OCI-LY7 (cell line): Measurements from ENCODE around the gene SGIP1. TPM values are rescaled to one million over a fixed set of nuclear protein-coding genes. Genes with fewer than 3 reads are reported as not detected.
"Not testable (repeated sequence)": the region's sequence is repeated elsewhere in the genome, so short reads cannot be mapped to it uniquely, and the experiment has no call there.

Experiments used
- BruUV-seq: library from RNA; stranded (reverse); fragments of 400-500 nt; replicated peaks from 2 replicates; lab custom pipeline; 2021; lab: Mats Ljungman, UMichigan
- CTCF ChIA-PET: fragments of 300-600 bp; sonication (Branson Sonifier 250); formaldehyde crosslinking; loops from one replicate; lab custom pipeline; 2022; ENCODE audit warnings: antibody characterized with exemption; ENCODE audit not compliant: unreplicated experiment; lab: Charles Lee
- POLR2A ChIA-PET: fragments of 300-600 bp; sonication (Branson Sonifier 250); formaldehyde crosslinking; loops from one replicate; lab custom pipeline; 2022; ENCODE audit warnings: antibody characterized with exemption; lab: Charles Lee
- DNase-seq: peaks from one replicate; pipeline ENCODE4 v3.0.0-alpha.2; 2015; ENCODE audit warnings: low spot score
- H2AFZ ChIP-seq: fragments of 200-600 bp; sonication (generic), shearing (Covaris generic); 2 replicates; pipeline ENCODE4 v1.6.1; 2014; ENCODE audit warnings: mild to moderate bottlenecking, antibody characterized with exemption, low read length, moderate library complexity
- H3K27ac ChIP-seq: fragments of 200-600 bp; sonication (generic); 2 replicates; pipeline ENCODE4 v1.5.1; 2014; ENCODE audit warnings: mixed run types, low read depth, mild to moderate bottlenecking, moderate library complexity, low read length, inconsistent platforms; ENCODE audit not compliant: poor library complexity, severe bottlenecking
- H3K36me3 ChIP-seq: fragments of 200-600 bp; sonication (generic); 2 replicates; pipeline ENCODE4 v1.6.1; 2014; ENCODE audit warnings: mild to moderate bottlenecking, antibody characterized with exemption, low read length, moderate library complexity, mixed read lengths; ENCODE audit not compliant: insufficient read depth
- H3K4me1 ChIP-seq: fragments of 200-600 bp; sonication (generic); 2 replicates; pipeline ENCODE4 v1.5.1; 2014; ENCODE audit warnings: mild to moderate bottlenecking, low read length; ENCODE audit not compliant: insufficient read depth, poor library complexity, severe bottlenecking
- H3K4me2 ChIP-seq: fragments of 200-600 bp; sonication (generic); 2 replicates; pipeline ENCODE4 v1.6.1; 2014; ENCODE audit warnings: mild to moderate bottlenecking, low read length
- H3K4me3 ChIP-seq: fragments of 200-600 bp; sonication (generic); 2 replicates; pipeline ENCODE4 v1.5.1; 2014; ENCODE audit warnings: mild to moderate bottlenecking, low read depth, low read length; ENCODE audit not compliant: poor library complexity, severe bottlenecking
- H3K79me2 ChIP-seq: fragments of 200-600 bp; sonication (generic); 2 replicates; pipeline ENCODE4 v1.6.1; 2016; ENCODE audit warnings: low read depth, mild to moderate bottlenecking, low read length, moderate library complexity, mixed read lengths; ENCODE audit not compliant: insufficient read depth
- H3K9me2 ChIP-seq: fragments of 200-600 bp; sonication (generic); 2 replicates; pipeline ENCODE4 v1.6.1; 2016; ENCODE audit warnings: mild to moderate bottlenecking, low read length, mixed read lengths; ENCODE audit not compliant: insufficient read depth
- H3K9me3 ChIP-seq: fragments of 200-600 bp; sonication (generic); 2 replicates; pipeline ENCODE4 v1.6.1; 2014; ENCODE audit warnings: mild to moderate bottlenecking, mixed run types, low read length, mixed read lengths
- H4K20me1 ChIP-seq: fragments of 200-600 bp; sonication (generic); 2 replicates; pipeline ENCODE4 v1.6.1; 2014; ENCODE audit warnings: mild to moderate bottlenecking, antibody characterized with exemption, low read length, moderate library complexity, mixed read lengths; ENCODE audit not compliant: insufficient read depth
- CTCF ChIP-seq: fragments of 200-600 bp; sonication (generic); conservative IDR thresholded peaks from 2 replicates; pipeline ENCODE4 v1.5.1; 2014; ENCODE audit warnings: mild to moderate bottlenecking, antibody characterized with exemption, low read length, moderate library complexity, mixed read lengths
- EZH2phosphoT487 ChIP-seq: fragments of 200-600 bp; sonication (generic); IDR thresholded peaks from 2 replicates; pipeline ENCODE4 v1.6.1; 2018; ENCODE audit warnings: low read depth, borderline replicate concordance, mild to moderate bottlenecking, mixed run types, antibody characterized with exemption, low read length, moderate library complexity, mixed read lengths
- intact Hi-C: fragments of 100-400 bp; cut with micrococcal nuclease; formaldehyde crosslinking; loops from one replicate; pipeline ENCODE4 v1.10.0; 2022; ENCODE audit not compliant: unreplicated experiment
- total RNA-seq, 2 experiments: library from RNA; depleted of rRNA in 1 of 2; stranded (reverse); fragments of >200 nt in 1 of 2; shearing (Covaris generic) in 1 of 2; gene quantifications; 2 replicates each; pipeline ENCODE4 v1.2.3, GENCODE V29; 2014 to 2022

The SGIP1 gene
- total RNA-seq, 2 experiments from 2014 or later = not detected

- CTCF ChIA-PET = no interaction called here
- Histone ChIP-seq H3K9me2 (no peaks in the 10 kb centered on the region), H3K4me2 (no peak overlapping the region), H4K20me1 (no peaks in the 10 kb centered on the region), H3K36me3 (no peaks in the 10 kb centered on the region), H3K79me2 (no peaks in the 10 kb centered on the region), H3K9me3 (no peaks in the 10 kb centered on the region), H3K27ac (no peak overlapping the region), H3K4me1 (peaks cover 19% of the 10 kb centered on the region), H3K4me3 (no peak overlapping the region), H2AFZ (no peak overlapping the region)
- no peak for DNase-seq
- POLR2A ChIA-PET = interaction anchor here (0.6 to 1.7 kb wide), 3 partner anchors 9 to 19 kb away, joined by 3 to 5 read pairs (median 3); no protein-coding TSS in a partner anchor
- no TSS peak for BruUV-seq
- no peak for TF ChIP-seq EZH2phosphoT487
- intact Hi-C loops = no loop called here
These were observed 197.4 kb downstream of the SGIP1 start for GRCh38 chr1:66731170-66731865.

- H3K79me2 ChIP-seq = no peaks in the 10 kb centered on the region
- peak overlapping the region; percentile 70 for H2AFZ ChIP-seq
- H3K27ac ChIP-seq = no peak overlapping the region
- H3K4me2 ChIP-seq = peak overlapping the region; percentile 20; the same call in 1 of the 2 replicates
- H3K36me3 ChIP-seq = no peaks in the 10 kb centered on the region
- peak; percentile 43 for DNase-seq
- no peaks in the 10 kb centered on the region for H3K9me3 ChIP-seq
- TF ChIP-seq EZH2phosphoT487 = no peak
- TF ChIP-seq CTCF = no peak
- H3K9me2 ChIP-seq = no peaks in the 10 kb centered on the region
- ChIA-PET POLR2A (interaction anchor here (0.5 to 1.7 kb wide), 9 partner anchors 11 to 396 kb away, joined by 3 to 5 read pairs (median 4); no protein-coding TSS in a partner anchor), CTCF (interaction anchor here (0.6 kb wide), 1 partner anchor 108 kb away, joined by 3 read pairs; no protein-coding TSS in a partner anchor)
- BruUV-seq = no TSS peak
- peaks cover 19% of the 10 kb centered on the region for H3K4me1 ChIP-seq
- no peak overlapping the region for H3K4me3 ChIP-seq
- no peaks in the 10 kb centered on the region for H4K20me1 ChIP-seq
- intact Hi-C loops = no loop called here
These were observed 198.6 kb downstream of the SGIP1 start for GRCh38 chr1:66732407-66733166.

GRCh38 chr1:66733348-66734017 is 199.5 kb downstream of the SGIP1 start:
- no peak overlapping the region for H3K4me3 ChIP-seq
- intact Hi-C loops = no loop called here
- no peaks in the 10 kb centered on the region for H3K36me3 ChIP-seq
- H4K20me1 ChIP-seq = no peaks in the 10 kb centered on the region
- no TSS peak for BruUV-seq
- H3K9me2 ChIP-seq = no peaks in the 10 kb centered on the region
- peaks cover 19% of the 10 kb centered on the region for H3K4me1 ChIP-seq
- peak overlapping the region; percentile 70 for H2AFZ ChIP-seq
- peak overlapping the region; percentile 20; the same call in 1 of the 2 replicates for H3K4me2 ChIP-seq
- no peak overlapping the region for H3K27ac ChIP-seq
- H3K79me2 ChIP-seq = no peaks in the 10 kb centered on the region
- CTCF ChIA-PET = interaction anchor here (0.6 kb wide), 1 partner anchor 107 kb away, joined by 3 read pairs; no protein-coding TSS in a partner anchor
- TF ChIP-seq EZH2phosphoT487 (no peak), CTCF (peak; percentile 71)
- DNase-seq = peak; percentile 11
- POLR2A ChIA-PET = interaction anchor here (0.6 to 1.2 kb wide), 7 partner anchors 10 to 1644 kb away, joined by 3 to 4 read pairs (median 3); no protein-coding TSS in a partner anchor
- H3K9me3 ChIP-seq = no peaks in the 10 kb centered on the region

GRCh38 chr1:66734531-66734930 is 200.6 kb downstream of the SGIP1 start:
- intact Hi-C loops, DNase-seq, H3K9me2 ChIP-seq, H2AFZ ChIP-seq, H3K79me2 ChIP-seq, H4K20me1 ChIP-seq, H3K36me3 ChIP-seq, BruUV-seq, H3K27ac ChIP-seq, H3K9me3 ChIP-seq, H3K4me3 ChIP-seq, CTCF ChIA-PET, H3K4me2 ChIP-seq: not testable (repeated sequence)
- H3K4me1 ChIP-seq = peaks cover 27% of the 10 kb centered on the region
- POLR2A ChIA-PET = interaction anchor here (0.6 kb wide), 2 partner anchors 354 to 1643 kb away, joined by 3 read pairs; no protein-coding TSS in a partner anchor
